ENCODE measurements around the gene TYRO3.

DNA sequence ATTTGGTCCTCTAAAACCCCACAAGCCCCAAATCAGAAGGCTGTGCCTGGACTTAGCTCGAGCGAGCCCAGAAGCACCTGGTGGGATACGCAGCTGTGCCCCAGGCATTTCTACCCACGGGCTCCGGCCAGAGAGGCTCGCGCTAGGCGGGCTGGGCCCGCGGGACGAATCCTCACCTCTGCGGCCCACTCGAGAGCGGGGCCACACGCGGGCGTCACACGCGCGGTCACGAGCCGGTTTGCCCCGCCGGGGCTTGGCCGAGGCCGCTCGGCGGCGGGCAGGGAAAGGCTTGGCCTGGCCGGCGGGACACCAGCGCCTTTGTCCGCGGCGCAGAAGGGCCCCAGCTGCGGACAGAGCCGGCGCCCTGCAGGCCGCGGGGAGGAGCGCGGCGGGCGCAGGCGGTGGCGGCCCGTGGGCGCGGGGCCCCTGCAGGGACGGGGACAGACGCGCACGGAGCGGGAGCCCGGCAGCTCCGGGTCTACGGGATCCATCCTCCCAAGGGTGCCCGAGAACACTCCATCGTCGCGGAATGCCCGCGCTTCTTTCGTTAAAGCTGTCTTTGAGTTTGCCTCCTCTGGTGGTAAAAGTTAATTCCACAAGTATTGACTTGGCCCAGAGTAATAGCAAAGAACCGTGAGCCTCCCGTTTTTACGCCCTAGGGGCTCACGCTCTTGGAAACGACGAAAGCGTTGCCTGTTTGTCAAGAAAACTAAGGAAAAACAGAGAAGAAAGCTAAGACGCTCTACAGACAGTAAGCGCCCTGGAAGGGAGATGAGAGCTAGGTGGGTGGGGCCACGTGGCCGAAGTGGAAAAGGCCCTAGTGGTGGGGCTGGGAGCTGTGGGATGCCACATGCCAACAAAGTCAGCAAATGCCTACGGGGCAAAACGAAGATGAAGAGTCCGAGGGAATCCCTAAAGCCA lies 26.4 kb downstream of the TYRO3 start:
- no peak for TF ChIP-seq POLR2AphosphoS5 (IDR thresholded peaks at IDR 0.05; ENCODE audit: low read depth)
- TF ChIP-seq, protein P1, sequence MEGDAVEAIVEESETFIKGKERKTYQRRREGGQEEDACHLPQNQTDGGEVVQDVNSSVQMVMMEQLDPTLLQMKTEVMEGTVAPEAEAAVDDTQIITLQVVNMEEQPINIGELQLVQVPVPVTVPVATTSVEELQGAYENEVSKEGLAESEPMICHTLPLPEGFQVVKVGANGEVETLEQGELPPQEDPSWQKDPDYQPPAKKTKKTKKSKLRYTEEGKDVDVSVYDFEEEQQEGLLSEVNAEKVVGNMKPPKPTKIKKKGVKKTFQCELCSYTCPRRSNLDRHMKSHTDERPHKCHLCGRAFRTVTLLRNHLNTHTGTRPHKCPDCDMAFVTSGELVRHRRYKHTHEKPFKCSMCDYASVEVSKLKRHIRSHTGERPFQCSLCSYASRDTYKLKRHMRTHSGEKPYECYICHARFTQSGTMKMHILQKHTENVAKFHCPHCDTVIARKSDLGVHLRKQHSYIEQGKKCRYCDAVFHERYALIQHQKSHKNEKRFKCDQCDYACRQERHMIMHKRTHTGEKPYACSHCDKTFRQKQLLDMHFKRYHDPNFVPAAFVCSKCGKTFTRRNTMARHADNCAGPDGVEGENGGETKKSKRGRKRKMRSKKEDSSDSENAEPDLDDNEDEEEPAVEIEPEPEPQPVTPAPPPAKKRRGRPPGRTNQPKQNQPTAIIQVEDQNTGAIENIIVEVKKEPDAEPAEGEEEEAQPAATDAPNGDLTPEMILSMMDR (IDR thresholded peaks at IDR 0.05; ENCODE audit: insufficient read depth, low read length) = no peak

All from HL-60 (cell line).